Naive thymus-derived CD4-positive, alpha-beta T cell (primary cell): Measurements from ENCODE around the gene FILIP1L. TPM values are rescaled to one million over a fixed set of nuclear protein-coding genes. Genes with fewer than 3 reads are reported as not detected.

Source experiments
- ATAC-seq: fragments of 150-1000 bp; cut with Tn5 transposase; 2 replicates; pipeline ENCODE4 v1.10.0; 2021; ENCODE audit warnings: mild to moderate bottlenecking, moderate library complexity
- CTCF ChIA-PET: fragments of 350-600 bp; sonication (Branson Sonifier 250); formaldehyde crosslinking; loops from one replicate; lab custom pipeline; 2021; ENCODE audit warnings: antibody characterized with exemption; lab: Charles Lee
- POLR2A ChIA-PET: fragments of 350-600 bp; sonication (Branson Sonifier 250); formaldehyde crosslinking; loops from one replicate; lab custom pipeline; 2021; ENCODE audit warnings: antibody characterized with exemption, inconsistent platforms; lab: Charles Lee
- DNase-seq, 9 donors: peaks; one replicate each; pipeline versions ENCODE4 v3.0.0 to v3.0.0-alpha.2; 2020 to 2022; ENCODE audit warnings: mixed read lengths in 1 of 9
- H3K27ac ChIP-seq: one replicate; pipeline ENCODE4 v1.7.0; 2013; ENCODE audit warnings: mild to moderate bottlenecking, low read depth, low read length, moderate library complexity
- H3K27me3 ChIP-seq, 2 donors: one replicate each; pipeline ENCODE4 v1.7.0; 2013; ENCODE audit warnings: low read length in 2 of 2, mild to moderate bottlenecking in 2 of 2, moderate library complexity in 2 of 2; ENCODE audit not compliant: control insufficient read depth in 2 of 2, insufficient read depth in 2 of 2
- H3K36me3 ChIP-seq, 3 experiments: 1 replicate in 2 of 3; 2 replicates in 1 of 3; pipeline ENCODE4 v1.7.0; 2013; ENCODE audit warnings: low read length in 3 of 3, mild to moderate bottlenecking in 3 of 3, moderate library complexity in 1 of 3; ENCODE audit not compliant: insufficient read depth in 3 of 3, control insufficient read depth in 2 of 3
- H3K4me1 ChIP-seq, 2 donors: one replicate each; pipeline ENCODE4 v1.7.0; 2013; ENCODE audit warnings: low read length in 2 of 2, mild to moderate bottlenecking in 2 of 2, moderate library complexity in 1 of 2; ENCODE audit not compliant: control insufficient read depth in 2 of 2, insufficient read depth in 2 of 2
- H3K4me3 ChIP-seq: 2 replicates; pipeline ENCODE4 v1.7.0; 2013; ENCODE audit warnings: mild to moderate bottlenecking, low read length
- H3K9me3 ChIP-seq, 3 experiments: 1 replicate in 2 of 3; 2 replicates in 1 of 3; pipeline ENCODE4 v1.7.0; 2013; ENCODE audit warnings: low read length in 3 of 3; ENCODE audit not compliant: control insufficient read depth in 2 of 3
- H3K27ac Mint-ChIP-seq, 9 donors: one replicate each; pipeline ENCODE4 v1.8.0; 2020 to 2022; ENCODE audit warnings: mixed read lengths in 9 of 9, mild to moderate bottlenecking in 8 of 9, moderate library complexity in 5 of 9, inconsistent platforms in 2 of 9
- H3K27me3 Mint-ChIP-seq, 5 donors: one replicate each; pipeline ENCODE4 v1.8.0; 2021 to 2022; ENCODE audit warnings: mixed read lengths in 5 of 5, mild to moderate bottlenecking in 1 of 5
- H3K36me3 Mint-ChIP-seq, 5 donors: one replicate each; pipeline ENCODE4 v1.8.0; 2020 to 2022; ENCODE audit warnings: mixed read lengths in 5 of 5, mild to moderate bottlenecking in 3 of 5, inconsistent platforms in 1 of 5
- H3K4me1 Mint-ChIP-seq, 7 donors: one replicate each; pipeline ENCODE4 v1.8.0; 2020 to 2022; ENCODE audit warnings: mixed read lengths in 7 of 7, mild to moderate bottlenecking in 3 of 7, inconsistent platforms in 1 of 7
- H3K4me3 Mint-ChIP-seq, 10 donors: one replicate each; pipeline ENCODE4 v1.8.0; 2020 to 2022; ENCODE audit warnings: mild to moderate bottlenecking in 10 of 10, mixed read lengths in 10 of 10, moderate library complexity in 6 of 10, inconsistent platforms in 2 of 10
- H3K9me3 Mint-ChIP-seq, 11 donors: one replicate each; pipeline ENCODE4 v1.8.0; 2020 to 2022; ENCODE audit warnings: mixed read lengths in 11 of 11, mild to moderate bottlenecking in 4 of 11, inconsistent platforms in 1 of 11, moderate library complexity in 1 of 11
- intact Hi-C, 2 donors: fragments of 100-400 bp; cut with micrococcal nuclease; formaldehyde crosslinking; loops; one replicate each; pipeline ENCODE4 v1.15.1; 2023
- polyA plus RNA-seq, 2 donors: library from polyadenylated mRNA; unstranded; fragments of 300-500 nt; fragmentation: Illumina TruSeq; gene quantifications; one replicate each; pipeline ENCODE4 v1.2.3, GENCODE V29; 2021
- total RNA-seq, 6 experiments: library from RNA in 5 of 6; stranded (reverse) in 5 of 6; gene quantifications; 1 replicate in 5 of 6; 2 replicates in 1 of 6; pipeline ENCODE4 v1.2.3 and lab custom pipeline; 2021 to 2026

The FILIP1L gene
- total and polyA plus RNA-seq, 7 experiments from 2014 or later, result 0.13 to 6.7 (median 0.39) TPM; not detected in 2

- POLR2A ChIA-PET, result no interaction called here
- ATAC-seq, result no peak
- H3K27ac Mint-ChIP-seq, result no peak overlapping the region
These were observed 149.2 kb downstream of the FILIP1L start for GRCh38 chr3:99965077-99965476.

GRCh38 chr3:99962703-99963102 is 151.6 kb downstream of the FILIP1L start:
- H3K4me3 Mint-ChIP-seq, result no peak overlapping the region
- DNase-seq (no peak), ATAC-seq (no peak)
- intact Hi-C loops, result no loop called here
- peaks cover 0 to 9% (median 4%) of the 10 kb centered on the region in 7 donors for H3K4me1 Mint-ChIP-seq
- H3K27me3 ChIP-seq, result no peaks in the 10 kb centered on the region
- no peak overlapping the region for H3K4me3 ChIP-seq
- POLR2A ChIA-PET, result no interaction called here
- H3K4me1 ChIP-seq, result no peaks in the 10 kb centered on the region
- H3K36me3 Mint-ChIP-seq, result peaks cover 3 to 21% (median 15%) of the 10 kb centered on the region in 5 donors
- no peak overlapping the region for H3K27ac ChIP-seq
- H3K36me3 ChIP-seq, result no peaks in the 10 kb centered on the region
- H3K27ac Mint-ChIP-seq, result no peak overlapping the region
- H3K9me3 Mint-ChIP-seq, result peaks cover 0 to 4% (median 0%) of the 10 kb centered on the region in 11 donors
- no peaks in the 10 kb centered on the region for H3K27me3 Mint-ChIP-seq
- H3K9me3 ChIP-seq, result no peaks in the 10 kb centered on the region
- CTCF ChIA-PET, result no interaction called here

More at GRCh38 chr3:99965077-99965476, 149.2 kb downstream of the FILIP1L start:
- peaks cover 10 to 21% (median 18%) of the 10 kb centered on the region in 7 donors for H3K4me1 Mint-ChIP-seq
- Histone ChIP-seq H3K4me1 (no peaks in the 10 kb centered on the region), H3K27ac (no peak overlapping the region), H3K27me3 (no peaks in the 10 kb centered on the region), H3K9me3 (no peaks in the 10 kb centered on the region), H3K36me3 (no peaks in the 10 kb centered on the region), H3K4me3 (no peak overlapping the region)
- H3K36me3 Mint-ChIP-seq, result peaks cover 4 to 22% (median 15%) of the 10 kb centered on the region in 5 donors
- H3K4me3 Mint-ChIP-seq, result no peak overlapping the region
- intact Hi-C loops, result no loop called here
- H3K9me3 Mint-ChIP-seq, result peaks cover 0 to 4% (median 0%) of the 10 kb centered on the region in 11 donors
- no peaks in the 10 kb centered on the region for H3K27me3 Mint-ChIP-seq
- DNase-seq, result no peak
- CTCF ChIA-PET, result no interaction called here

- Mint-ChIP-seq H3K27me3 (no peaks in the 10 kb centered on the region), H3K27ac (no peak overlapping the region), H3K36me3 (peaks cover 0 to 15% (median 13%) of the 10 kb centered on the region in 5 donors), H3K4me1 (peaks cover 0 to 5% (median 0%) of the 10 kb centered on the region in 7 donors), H3K4me3 (no peak overlapping the region), H3K9me3 (no peaks in the 10 kb centered on the region)
- intact Hi-C loops, result no loop called here
- Histone ChIP-seq H3K27me3 (no peaks in the 10 kb centered on the region), H3K27ac (no peak overlapping the region), H3K4me1 (no peaks in the 10 kb centered on the region), H3K9me3 (no peaks in the 10 kb centered on the region), H3K4me3 (no peak overlapping the region), H3K36me3 (no peaks in the 10 kb centered on the region)
- DNase-seq (no peak), ATAC-seq (no peak)
- POLR2A ChIA-PET, result no interaction called here
- CTCF ChIA-PET, result no interaction called here
These were observed 152.4 kb downstream of the FILIP1L start for GRCh38 chr3:99961756-99962515.

- peaks cover 0 to 9% (median 4%) of the 10 kb centered on the region in 7 donors for H3K4me1 Mint-ChIP-seq
- no peak for DNase-seq
- Histone ChIP-seq H3K9me3 (no peaks in the 10 kb centered on the region), H3K4me3 (no peak overlapping the region), H3K36me3 (no peaks in the 10 kb centered on the region), H3K4me1 (no peaks in the 10 kb centered on the region), H3K27ac (no peak overlapping the region), H3K27me3 (no peaks in the 10 kb centered on the region)
- H3K27me3 Mint-ChIP-seq, result no peaks in the 10 kb centered on the region
- ChIA-PET POLR2A (no interaction called here), CTCF (no interaction called here)
- no peak for ATAC-seq
- peaks cover 0 to 19% (median 10%) of the 10 kb centered on the region in 5 donors for H3K36me3 Mint-ChIP-seq
- intact Hi-C loops, result no loop called here
- no peaks in the 10 kb centered on the region for H3K9me3 Mint-ChIP-seq
- no peak overlapping the region for H3K27ac Mint-ChIP-seq
- no peak overlapping the region for H3K4me3 Mint-ChIP-seq
These were observed 153.4 kb downstream of the FILIP1L start for GRCh38 chr3:99960941-99961340.

GRCh38 chr3:99960123-99960878 is 154.0 kb downstream of the FILIP1L start:
- H3K9me3 ChIP-seq, result no peaks in the 10 kb centered on the region
- no peak overlapping the region for H3K4me3 ChIP-seq
- no peaks in the 10 kb centered on the region for H3K27me3 ChIP-seq
- no peak overlapping the region for H3K27ac ChIP-seq
- ATAC-seq (no peak), DNase-seq (no peak)
- H3K36me3 ChIP-seq, result no peaks in the 10 kb centered on the region
- Mint-ChIP-seq H3K4me3 (no peak overlapping the region), H3K27me3 (no peaks in the 10 kb centered on the region), H3K36me3 (peaks cover 0 to 19% (median 10%) of the 10 kb centered on the region in 5 donors), H3K4me1 (peaks cover 0 to 9% (median 4%) of the 10 kb centered on the region in 7 donors), H3K9me3 (no peaks in the 10 kb centered on the region), H3K27ac (no peak overlapping the region)
- ChIA-PET POLR2A (no interaction called here), CTCF (no interaction called here)
- intact Hi-C loops, result no loop called here
- H3K4me1 ChIP-seq, result no peaks in the 10 kb centered on the region

DNA sequence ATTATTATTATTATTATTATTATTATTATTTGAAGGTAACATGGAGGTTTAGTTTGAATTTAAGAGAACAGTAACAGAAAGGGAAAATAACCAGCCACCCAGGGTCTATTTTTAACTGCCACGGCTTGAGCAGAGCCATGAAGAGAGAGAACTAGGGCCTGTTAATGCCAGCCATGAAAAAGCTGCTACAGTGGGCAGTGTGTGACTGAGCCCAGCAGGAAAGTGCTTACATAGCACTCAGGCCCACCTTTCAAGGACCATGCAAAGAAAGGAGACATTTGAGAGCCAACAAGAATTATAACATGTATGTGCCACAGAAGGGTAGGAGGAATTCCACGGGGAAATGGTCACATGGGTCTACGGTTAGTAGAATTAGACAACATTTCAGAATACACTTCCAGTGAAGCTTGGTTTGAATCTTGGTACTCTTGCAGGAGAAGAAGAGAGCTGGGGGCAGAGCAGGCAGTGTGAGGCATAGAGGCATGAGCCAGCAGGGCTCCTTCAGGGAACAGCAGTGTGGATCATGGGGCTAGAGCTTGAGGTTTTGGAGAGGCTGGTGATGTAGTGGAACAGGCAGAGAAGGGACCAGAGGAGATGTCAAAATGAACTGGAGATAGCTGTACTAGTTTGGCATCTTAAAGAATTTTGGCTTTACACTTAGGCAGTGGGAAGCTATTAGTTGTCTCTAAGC is 155.9 kb downstream of the FILIP1L start:
- H3K27me3 ChIP-seq, result no peaks in the 10 kb centered on the region
- no peak for DNase-seq
- no peaks in the 10 kb centered on the region for H3K9me3 ChIP-seq
- no peak overlapping the region for H3K27ac ChIP-seq
- no peak for ATAC-seq
- no peak overlapping the region for H3K4me3 ChIP-seq
- no peak overlapping the region for H3K4me3 Mint-ChIP-seq
- no peaks in the 10 kb centered on the region for H3K9me3 Mint-ChIP-seq
- no peaks in the 10 kb centered on the region for H3K27me3 Mint-ChIP-seq
- CTCF ChIA-PET, result no interaction called here
- no peaks in the 10 kb centered on the region for H3K4me1 ChIP-seq
- H3K4me1 Mint-ChIP-seq, result peaks cover 0 to 11% (median 4%) of the 10 kb centered on the region in 7 donors
- H3K27ac Mint-ChIP-seq, result no peak overlapping the region
- POLR2A ChIA-PET, result no interaction called here
- H3K36me3 Mint-ChIP-seq, result peaks cover 0 to 19% (median 9%) of the 10 kb centered on the region in 5 donors
- H3K36me3 ChIP-seq, result no peaks in the 10 kb centered on the region
- intact Hi-C loops, result no loop called here
